DMS 273 (cell line): Measurements from ENCODE around the gene GSDME.
"Not testable (repeated sequence)": the region's sequence is repeated elsewhere in the genome, so short reads cannot be mapped to it uniquely, and the experiment has no call there.

Experiments
- DNase-seq: peaks from one replicate; lab custom pipeline; 2025; ENCODE audit not compliant: unreplicated experiment; lab: John Stamatoyannopoulos, UW

Gene GSDME

DNA sequence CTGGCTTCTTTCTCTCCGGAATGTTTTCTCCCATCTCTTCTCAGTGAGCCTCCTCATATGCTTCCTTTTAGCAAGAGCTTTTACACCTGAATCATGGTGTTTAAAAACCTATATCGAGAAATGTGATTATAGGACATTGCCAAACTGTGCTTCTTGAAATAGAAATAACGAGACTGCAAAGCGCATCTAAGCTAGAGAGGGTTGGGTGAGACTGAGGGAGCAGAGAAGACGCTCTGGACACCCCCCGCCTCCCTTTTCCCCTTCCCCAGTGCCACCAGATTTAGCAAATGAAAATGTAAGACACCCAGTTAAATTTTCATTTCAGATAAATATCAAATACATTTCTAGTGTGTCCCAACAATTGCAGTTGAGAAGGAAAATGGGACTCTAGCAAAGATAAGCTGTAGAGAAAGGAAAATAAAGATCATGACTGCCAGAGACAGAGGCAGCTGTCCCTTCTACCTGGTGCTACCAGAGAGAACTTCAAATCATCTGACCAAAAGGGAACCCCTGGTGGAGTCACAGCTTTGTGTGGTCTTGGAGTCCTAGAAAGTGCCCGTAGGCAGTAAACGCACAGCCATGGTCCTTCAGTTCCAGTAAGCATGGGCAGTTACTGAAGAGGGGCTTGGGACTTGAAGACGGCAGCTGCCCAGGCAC, 14.6 kb downstream of the GSDME start:
- DNase-seq: no peak

DNA sequence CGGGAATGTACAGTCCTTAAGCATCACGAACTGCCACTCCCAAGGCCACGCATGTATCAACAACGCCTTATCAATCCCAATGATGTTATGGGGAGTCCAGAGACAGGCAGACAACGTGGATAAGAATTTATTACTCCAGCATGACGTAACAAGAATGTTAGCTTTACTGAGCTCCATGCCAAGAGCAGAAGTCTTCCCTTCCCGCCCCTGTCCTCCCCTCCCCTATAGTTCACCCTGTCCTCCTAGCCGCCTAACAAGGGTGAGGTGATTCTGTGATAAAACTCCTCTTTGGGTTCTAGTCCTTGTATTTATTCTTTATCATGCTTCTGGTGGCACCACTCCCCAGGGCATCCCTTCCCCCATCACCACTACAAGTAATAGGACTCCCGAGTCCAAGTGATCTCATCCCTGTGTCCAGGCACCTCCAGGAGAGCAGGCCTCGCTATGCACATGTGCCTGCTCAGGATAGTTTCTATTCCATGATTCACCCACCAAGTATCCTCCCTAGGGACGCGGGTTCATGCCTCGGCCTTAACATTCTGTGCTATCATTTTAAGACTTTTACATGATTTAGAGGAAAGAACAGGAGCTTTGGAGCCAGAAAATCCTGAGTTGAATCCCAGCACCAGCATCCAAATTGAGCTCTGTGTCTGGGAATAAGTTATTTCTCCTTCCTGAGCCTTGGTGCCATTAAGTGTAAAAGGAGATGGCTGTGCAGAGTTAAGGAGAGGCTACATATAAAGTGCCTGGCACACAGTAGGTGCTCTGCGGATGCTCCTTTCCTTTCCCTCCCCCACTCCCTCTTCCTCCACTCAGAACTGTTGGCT, 15.4 kb downstream of the GSDME start:
- DNase-seq: no peak

DNA sequence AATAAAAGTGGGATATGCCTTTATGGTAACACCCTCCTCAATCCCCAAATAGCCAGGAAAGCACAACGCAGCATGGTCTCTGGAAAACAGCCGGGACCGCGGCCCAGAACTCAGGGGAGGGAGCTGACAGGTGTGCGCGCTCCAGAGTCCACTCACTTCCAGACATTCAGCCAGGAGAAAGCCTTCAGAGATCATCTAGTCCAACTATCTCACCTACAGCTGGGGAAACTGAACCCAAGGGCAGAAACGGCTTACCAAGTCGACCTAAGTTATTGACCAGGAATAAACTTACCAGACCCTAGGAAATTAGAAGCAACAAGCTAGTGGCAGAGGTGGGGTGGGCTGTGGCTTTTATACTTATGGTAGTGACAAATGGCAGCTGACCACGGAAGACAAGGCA, 16.4 kb downstream of the GSDME start:
- no peak for DNase-seq

DNA sequence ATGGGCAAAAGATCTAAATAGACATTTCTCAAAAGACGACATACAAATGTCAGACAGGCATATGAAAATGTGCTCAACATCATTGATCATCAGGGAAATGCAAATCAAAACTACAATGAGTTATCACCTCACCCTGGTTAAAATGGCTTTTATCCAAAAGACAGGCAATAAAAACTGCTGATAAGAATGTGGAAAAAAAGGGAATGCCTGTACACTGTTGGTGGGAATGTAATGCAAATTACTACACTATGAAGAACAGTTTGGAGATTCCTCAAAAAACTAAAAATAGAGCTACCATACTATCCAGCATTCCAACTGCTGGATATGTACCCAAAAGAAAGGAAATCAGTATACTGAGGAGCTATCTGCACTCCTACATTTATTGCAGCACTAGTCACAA, 18.0 kb downstream of the GSDME start:
- no peak for DNase-seq

DNA sequence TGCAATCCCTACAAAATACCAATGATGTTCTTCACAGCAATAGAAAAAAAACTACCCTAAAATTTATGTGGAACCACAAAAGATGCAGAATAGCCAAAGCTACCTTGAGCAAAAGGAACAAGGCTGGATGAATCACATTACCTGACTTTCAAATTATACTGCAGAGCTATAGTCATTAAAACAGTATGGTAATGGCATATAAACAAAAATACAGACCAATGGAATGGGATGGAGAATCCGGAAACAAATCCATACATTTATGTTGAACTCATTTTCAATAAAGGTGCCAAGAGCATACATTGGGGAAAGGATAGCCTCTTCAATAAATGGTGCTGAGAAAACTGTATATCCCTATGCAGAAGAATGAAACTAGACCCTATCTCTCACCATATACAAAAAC, 18.7 kb downstream of the GSDME start:
- no peak for DNase-seq

DNA sequence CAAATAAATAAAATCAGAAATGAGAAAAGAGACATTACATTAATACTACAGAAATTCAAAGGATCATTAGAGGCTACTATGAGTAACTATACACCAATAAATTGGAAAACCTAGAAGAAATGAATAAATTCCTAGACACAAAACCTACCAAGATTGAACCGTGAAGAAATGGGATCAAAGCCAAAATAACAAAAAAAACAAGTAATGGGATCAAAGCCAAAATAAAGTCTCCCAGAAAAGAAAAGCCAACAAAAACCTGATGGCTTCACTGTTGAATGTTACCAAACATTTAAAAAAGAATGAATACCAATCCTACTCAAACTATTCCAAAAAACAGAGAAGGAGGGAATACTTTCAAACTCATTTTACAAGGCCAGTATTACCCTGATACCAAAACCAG, 20.0 kb downstream of the GSDME start:
- no peak for DNase-seq

DNA sequence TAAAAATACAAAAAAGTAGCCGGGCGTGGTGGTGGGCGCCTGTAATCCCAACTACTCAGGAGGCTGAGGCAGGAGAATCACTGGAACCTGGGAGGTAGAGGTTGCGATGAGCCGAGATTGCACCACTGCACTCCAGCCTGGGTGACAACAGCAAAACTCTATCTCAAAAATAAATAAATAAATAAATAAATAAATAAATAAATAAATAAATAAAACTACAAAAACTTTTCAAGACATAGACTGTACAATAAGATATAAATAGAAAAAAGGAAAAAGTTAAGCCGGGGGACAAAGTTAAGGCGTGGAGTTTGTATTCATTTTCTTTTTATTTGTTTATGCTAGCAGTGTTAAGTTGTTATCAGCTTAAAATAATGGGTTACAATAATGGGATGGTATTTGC, 21.7 kb downstream of the GSDME start:
- DNase-seq: not testable (repeated sequence)

DNA sequence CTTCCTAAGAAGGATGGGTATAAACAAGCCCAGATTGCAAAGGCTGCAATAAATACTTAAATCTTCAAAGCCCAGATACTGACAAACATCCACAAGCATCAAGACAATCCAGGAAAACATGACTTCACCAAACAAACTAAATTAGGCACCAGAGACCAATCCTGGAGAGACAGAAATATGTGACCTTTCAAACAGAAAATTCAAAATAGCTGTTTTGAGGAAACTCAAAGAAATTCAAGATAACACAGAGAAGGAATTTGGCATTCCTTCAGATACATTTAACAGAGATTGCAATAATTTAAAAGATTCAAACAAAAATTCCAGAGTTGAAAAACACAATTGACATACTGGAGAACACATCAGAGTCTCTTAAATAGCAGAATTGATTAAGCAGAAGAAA, 23.0 kb downstream of the GSDME start:
- no peak for DNase-seq

DNA sequence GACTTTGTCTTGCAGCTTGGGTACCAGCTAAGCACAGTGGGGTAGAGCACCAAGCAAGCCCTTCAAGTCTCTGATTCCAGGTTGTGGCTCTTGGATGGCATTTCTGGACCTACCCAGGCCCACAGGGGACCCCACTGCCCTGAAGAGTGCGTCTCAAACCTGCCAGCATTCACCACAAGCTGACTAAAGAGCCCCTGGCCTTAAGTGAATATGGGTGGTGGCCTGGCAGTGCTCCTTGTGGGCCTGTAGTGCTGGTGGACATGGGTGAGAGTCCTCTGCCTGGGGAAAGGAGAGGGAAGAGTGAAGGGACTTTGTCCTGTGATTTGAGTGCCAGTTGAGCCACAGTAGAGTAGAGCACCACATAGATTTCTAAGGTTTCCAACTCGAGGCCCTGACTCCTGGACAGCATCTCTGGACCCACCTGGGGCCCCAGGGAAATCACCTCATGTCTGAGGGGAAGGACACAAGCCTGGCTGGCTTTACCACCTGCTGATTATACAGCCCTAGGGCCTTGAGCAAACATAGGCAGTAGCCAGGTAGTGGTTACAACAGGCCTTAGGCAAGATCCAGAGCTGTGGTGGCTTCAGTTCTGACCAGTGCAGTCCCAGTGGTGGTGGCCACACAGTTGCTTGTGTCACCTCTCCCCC, 23.7 kb downstream of the GSDME start:
- no peak for DNase-seq

DNA sequence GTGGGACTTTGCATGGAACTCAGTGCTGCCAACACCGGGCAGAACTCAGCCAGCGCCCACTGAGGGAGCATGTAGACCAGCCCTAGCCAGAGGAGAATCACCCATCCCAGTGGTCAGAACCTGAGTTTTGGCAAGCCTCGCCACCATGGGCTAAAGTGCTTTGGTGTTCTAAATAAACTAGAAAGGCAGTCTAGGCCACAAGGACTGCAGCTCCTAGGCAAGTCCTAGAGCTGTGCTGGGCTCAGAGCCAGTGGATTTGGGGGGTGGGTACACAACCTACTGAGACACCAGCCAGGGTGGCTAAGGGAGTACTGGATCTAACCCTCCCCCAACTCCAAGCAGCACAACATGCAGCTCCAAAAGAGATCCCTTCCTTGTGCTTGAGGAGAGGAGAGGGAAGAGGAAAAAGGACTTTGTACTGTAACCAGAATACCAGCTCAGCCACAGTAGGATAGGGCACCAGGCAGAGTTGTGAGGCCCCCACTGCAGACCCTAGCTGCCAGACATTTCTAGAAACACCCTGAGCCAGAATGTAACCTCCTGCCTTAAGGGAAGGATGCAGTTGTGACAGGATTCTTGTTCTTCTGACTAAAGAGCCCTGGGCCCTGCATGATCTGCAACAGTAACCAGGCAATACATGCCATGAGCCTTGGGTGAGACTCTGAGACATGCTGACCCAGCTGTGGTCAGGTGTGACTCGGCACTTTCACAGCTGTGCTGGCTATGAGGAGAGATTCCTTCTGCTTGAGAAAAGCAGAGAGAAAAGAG, 24.4 kb downstream of the GSDME start:
- DNase-seq: no peak

DNA sequence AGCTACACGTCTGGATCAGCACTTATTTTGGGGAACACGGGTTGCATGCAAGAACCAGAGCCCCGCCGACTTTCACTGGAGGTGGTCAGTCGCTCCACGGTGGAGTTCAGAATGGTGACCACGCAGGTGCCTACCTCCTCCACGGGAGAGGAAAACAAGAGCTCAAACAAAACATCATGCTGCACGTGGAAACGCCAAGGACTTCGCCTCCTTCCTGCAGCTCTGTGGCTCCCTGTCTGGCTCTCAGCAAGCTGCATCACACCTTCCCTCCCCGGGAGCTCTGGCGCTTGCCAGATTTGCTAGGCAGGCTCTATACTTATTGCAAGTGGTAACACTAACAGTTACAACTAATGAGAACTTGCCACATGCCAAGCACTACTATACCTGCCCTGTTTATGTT, 26.0 kb downstream of the GSDME start:
- no peak for DNase-seq

DNA sequence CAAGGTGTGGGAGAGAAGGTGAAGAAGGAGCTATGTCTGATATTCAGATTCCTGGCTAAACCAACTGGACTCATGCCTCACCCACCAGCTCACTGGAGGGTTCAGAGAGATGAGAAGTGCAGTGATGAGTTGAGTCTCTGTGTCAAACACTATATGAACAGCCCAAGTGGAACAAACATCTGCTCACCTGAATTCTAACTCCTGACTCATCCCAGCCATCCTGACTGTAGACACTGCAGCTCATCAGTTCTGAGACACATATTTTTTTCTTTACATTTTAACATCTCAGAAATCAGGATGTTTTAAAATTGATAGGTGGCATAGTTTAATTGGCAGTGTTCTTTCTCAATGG, 27.3 kb downstream of the GSDME start:
- DNase-seq: no peak

DNA sequence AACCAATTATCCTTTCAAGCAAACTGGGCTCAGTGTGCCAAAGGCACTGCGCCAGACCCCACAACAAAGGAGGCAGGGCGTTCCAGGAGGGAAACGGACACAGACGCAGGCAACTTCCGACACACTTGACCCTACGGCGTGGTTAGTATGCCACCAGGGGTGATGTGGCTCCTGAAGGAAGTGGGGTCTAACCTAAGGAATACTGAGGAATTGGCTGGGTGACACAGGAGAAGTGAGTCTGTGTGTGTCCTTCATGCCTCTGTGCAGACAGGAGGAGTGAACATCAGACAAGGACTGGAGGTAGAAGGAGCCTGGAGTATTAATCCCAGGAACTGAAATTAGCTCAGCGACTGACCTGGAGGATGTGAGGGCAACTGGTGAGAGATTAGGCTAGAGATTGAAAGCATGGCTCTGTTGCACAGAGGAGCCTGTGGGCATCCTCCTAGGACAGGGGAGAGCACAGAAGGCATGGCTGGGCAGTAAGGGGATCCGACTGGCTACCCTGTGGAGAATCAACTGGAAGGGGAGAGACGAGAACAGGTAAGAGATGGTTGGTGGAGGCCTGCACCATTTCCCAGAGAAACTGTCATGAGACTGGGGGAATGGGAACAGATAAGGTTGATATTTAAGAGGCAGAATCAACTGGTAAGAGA, 27.8 kb downstream of the GSDME start:
- no peak for DNase-seq

DNA sequence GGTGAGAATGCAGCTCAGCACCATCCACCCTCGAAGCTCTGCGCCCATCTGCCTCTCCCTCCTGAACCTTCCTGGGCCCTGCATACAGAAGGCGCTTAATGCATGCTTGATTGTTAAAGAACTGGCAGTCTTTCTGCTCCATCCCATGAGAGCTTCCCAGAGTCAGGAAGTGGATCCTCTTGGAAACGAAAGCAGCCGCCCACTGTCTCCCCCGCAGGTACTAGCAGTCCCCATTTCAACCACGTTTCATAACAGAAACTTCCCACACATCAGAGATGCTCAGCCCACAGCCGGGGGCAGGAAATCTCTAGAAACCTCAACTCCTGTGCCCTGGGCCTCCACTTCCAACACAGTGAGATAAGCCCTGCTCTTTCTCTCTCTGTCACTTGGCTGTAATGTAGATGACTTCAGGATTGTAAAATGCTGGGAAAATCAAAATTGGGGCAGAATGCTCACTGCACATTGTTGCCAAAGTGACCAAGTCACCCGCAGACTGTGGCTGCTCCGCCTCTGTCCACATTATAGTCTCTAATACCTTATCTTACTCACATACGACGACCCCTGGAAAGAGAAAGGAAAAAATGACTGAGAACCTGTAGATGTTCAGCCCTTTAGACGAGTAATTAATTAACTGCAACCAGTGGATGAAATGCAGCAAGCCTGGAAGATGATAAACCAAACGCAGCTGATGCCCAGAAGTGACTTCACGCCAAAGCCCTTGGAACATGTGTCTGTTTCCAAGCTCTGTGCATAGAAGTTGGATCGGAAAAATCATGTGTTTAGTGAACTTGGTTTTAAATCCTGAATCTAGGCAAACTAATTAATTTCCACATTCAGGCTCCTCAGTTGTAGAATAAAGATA, 28.5 kb downstream of the GSDME start:
- no peak for DNase-seq

DNA sequence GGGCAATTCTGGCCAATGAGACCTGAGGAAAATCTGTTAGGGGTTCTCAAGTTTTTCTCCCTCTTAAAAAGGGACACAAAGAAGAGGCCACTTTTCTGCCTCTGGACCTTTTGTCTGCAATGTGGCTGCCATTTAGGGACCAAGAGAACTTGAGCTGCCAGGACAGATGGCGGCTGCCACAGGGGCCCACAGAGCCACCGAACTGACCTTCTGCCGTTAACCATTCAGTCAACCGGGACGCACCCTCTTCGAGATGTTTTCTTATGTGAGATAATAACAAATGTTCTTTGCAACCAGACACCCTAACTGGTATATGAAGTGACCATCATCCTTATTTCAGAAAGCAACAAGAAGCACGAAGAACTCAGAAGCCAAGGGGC, 29.2 kb downstream of the GSDME start:
- DNase-seq: no peak

DNA sequence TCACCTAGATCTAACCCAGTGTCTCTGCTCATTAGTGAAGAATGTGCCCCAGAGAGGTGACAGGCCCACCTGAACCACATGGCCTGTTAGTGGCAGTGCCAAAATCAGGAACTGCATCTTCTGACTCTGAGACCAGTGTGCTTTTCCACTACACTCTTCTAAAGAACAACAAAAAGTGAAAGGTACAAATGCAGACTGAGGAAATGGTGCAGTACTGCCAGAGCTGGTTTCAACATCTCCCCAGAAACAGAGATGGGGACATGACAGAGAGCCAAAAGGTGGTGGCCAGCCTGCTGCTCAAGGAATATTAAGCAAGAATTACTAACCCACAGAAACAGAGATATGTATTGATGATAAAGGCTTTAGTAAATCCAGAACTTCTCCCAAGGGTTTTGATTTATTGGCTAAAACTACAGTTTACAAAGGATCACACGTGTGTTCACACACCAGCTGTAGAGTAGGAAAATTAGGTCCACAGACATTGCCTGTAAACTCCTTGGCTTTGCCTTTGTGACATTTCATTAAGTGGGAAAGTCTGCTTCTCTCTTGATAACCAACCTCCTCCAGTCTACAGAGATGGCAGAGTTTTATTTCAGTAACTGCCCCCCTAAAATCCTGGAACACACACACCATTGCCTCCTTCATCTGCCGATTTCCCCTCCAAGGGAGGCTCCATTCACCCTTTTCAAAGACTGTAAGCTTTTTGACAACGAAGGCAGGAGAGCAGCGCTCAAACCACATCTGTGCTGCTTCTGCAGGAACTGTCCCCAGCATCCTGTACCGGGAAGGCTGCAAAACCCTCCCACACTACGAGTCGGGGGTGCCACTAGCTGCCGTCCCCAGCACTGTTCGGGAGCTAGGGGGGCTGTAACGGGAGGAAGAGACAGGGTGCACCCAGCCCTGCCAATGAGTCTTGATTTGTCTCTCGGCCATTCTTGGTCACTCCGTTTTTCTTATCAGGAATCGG, 29.8 kb downstream of the GSDME start:
- DNase-seq: no peak

DNA sequence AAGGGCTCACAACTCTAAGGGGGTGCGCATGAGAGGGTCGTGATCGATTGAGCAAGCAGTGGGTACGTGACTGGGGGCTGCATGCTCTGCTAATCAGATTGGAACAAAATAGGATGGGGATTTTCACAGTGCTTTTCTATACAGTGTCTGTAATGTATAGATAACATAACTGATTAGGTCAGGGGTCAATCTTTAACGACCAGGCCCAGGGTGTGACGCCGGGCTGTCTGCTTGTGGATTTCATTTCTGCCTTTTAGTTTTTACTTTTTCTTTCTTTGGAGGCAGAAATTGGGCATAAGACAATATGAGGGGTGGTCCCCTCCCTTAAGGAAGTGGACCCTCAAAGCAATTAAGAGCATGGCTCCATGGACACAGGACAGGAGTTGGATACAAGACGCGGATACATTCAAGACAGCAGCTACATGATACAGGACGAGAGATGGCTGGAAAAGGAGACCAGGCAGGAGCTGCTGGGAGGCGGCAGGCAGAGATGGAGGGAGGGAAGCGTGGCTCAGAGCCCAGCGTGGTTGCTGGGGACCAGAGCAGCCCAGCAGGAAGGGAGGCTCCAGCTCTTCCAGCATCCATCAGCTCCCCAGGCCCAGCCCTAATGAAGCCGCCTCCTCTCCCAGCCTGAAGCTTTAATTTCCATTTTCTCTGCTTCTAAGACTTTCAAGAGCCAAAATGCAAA, 31.6 kb downstream of the GSDME start:
- no peak for DNase-seq

DNA sequence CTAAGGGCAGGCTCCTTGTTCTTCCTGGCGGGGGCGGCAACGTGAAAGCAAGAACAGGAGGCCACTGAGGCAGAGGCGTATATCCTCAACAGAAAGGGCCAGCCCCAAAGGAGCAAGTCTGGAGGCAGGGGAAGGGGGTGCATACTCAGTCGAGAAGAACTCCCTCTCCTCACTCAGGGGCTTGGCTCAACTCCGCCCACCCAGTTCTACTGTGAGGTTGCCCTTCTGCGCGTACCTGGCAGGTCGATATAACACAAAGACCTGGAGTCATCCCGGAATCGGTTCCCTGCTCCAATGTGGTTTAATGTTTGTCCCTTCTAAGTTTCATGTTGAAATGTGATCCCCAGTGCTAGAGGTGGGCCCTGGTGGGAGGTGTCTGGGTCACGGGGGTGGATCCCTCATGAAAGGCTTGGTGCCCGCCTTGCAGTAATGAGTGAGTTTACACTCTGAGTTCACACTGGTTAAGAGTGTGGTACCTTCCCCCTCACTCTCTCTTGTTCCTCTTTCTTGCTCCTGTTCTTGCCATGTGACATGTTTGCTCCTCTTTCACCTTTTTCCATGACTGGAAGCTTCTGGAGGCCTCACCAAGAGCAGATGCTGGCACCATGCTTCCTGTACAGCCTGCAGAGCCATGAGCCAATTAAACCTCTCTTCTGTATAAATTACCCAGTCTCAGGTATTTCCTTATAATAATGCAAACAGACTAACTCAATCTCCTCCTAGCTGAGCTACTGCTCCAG, 32.6 kb downstream of the GSDME start:
- no peak for DNase-seq
